Adrenal gland (tissue), 12 donors: Measurements from ENCODE around the gene UBXN11. TPM values are rescaled to one million over a fixed set of nuclear protein-coding genes. Genes with fewer than 3 reads are reported as not detected.
"Not testable (repeated sequence)": the region's sequence is repeated elsewhere in the genome, so short reads cannot be mapped to it uniquely, and the experiment has no call there.

ENCODE experiments used
- DNase-seq, 7 donors: peaks; one replicate each; pipeline ENCODE4 v3.0.0-alpha.2; 2019 to 2020
- H3K27ac ChIP-seq, 5 donors: fragments of 200-600 bp; sonication (generic) in 4 of 5; 1 replicate in 3 of 5; 2 replicates in 2 of 5; pipeline versions ENCODE4 v1.5.1 to v1.8.0; 2016 to 2020; ENCODE audit warnings: mild to moderate bottlenecking in 1 of 5
- H3K27me3 ChIP-seq: fragments of 200-600 bp; 2 replicates; pipeline ENCODE4 v1.8.0; 2021
- H3K36me3 ChIP-seq, 2 donors: fragments of 200-600 bp; replicated peaks in 1 of 2; 1 replicate in 1 of 2; 2 replicates in 1 of 2; pipeline versions ENCODE4 v1.5.1 to v1.8.0; 2018 to 2022
- H3K4me1 ChIP-seq, 2 donors: fragments of 200-600 bp; replicated peaks in 1 of 2; 1 replicate in 1 of 2; 2 replicates in 1 of 2; pipeline versions ENCODE4 v1.5.1 to v1.8.0; 2018 to 2021
- H3K4me3 ChIP-seq, 4 donors: fragments of 200-600 bp; sonication (generic) in 3 of 4; one replicate each; pipeline ENCODE4 v1.5.1; 2016 to 2018
- H3K9me3 ChIP-seq, 3 donors: fragments of 200-600 bp; sonication (generic) in 1 of 3; replicated peaks in 1 of 3; 1 replicate in 2 of 3; 2 replicates in 1 of 3; pipeline versions ENCODE4 v1.5.1 to v1.8.0; 2016 to 2021
- CTCF ChIP-seq, 6 experiments: fragments of 450-650 bp in 4 of 6; fragments of 200-600 bp in 2 of 6; sonication (generic) in 1 of 6; IDR thresholded peaks; 1 replicate in 5 of 6; 2 replicates in 1 of 6; pipeline versions ENCODE4 v1.5.1 to v1.8.0; 2016 to 2021; ENCODE audit warnings: antibody characterized with exemption in 6 of 6, mild to moderate bottlenecking in 2 of 6, moderate library complexity in 1 of 6
- POLR2A ChIP-seq, 2 donors: fragments of 450-650 bp; IDR thresholded peaks; one replicate each; pipeline ENCODE4 v1.6.1; 2017; ENCODE audit warnings: antibody characterized with exemption in 2 of 2, mild to moderate bottlenecking in 2 of 2, moderate library complexity in 1 of 2
- WGBS, 4 donors: extraction: QIAGEN DNeasy Blood & Tissue Kit in 2 of 4; methylation state at CpG; one replicate each; pipeline versions ENCODE4 v1.1.5 to v1.1.7; 2013 to 2017; 5-methylcytosine and 5-hydroxymethylcytosine counted together
- intact Hi-C, 2 donors: fragments of 100-400 bp; cut with DNase I; formaldehyde crosslinking; loops; one replicate each; pipeline versions ENCODE4 v1.14.1 to v1.15.0; 2022 to 2023
- polyA plus RNA-seq, 3 donors: library from polyadenylated mRNA; stranded (reverse); fragments of 200-250 nt in 2 of 3; fragments of 350-450 nt in 1 of 3; fragmentation: Illumina TruSeq in 1 of 3; extraction: RNeasy Lipid Tissue Mini Kit (QIAGEN cat#74804) in 1 of 3; gene quantifications; one replicate each; pipeline ENCODE4 v1.2.3, GENCODE V29; 2013 to 2014
- total RNA-seq, 9 donors: library from RNA; depleted of rRNA in 4 of 9; stranded (reverse); fragments of >200 nt in 4 of 9; fragments of 120-200 nt in 1 of 9; fragmentation: NEBNext Ultra II Directional in 1 of 9; extraction: Animal tissue kit (Norgen Biotek cat#: 25700) in 1 of 9; gene quantifications; one replicate each; pipeline versions ENCODE4 v1.1.0 to v1.2.4, GENCODE V29; 2013 to 2023
- donor health status: healthy with polysubstance abuse.
- donor health status: Bipolar disorder and iron deficiency.
- donor health status: DM: yes; HTN: yes; CAD: no.
- donor health status: DM: no; HTN: no; CAD: no.
- donor health status: DM: no; HTN: no; CAD: no.
- donor health status: DM: yes; HTN: yes; CAD: no.

The UBXN11 gene
- total and polyA plus RNA-seq, 12 donors = 5.3 to 154 (median 13.7) TPM

- TF ChIP-seq CTCF (IDR thresholded peaks at IDR 0.05) = no peak
- no peak for TF ChIP-seq POLR2A (IDR thresholded peaks at IDR 0.05)
- H3K27ac ChIP-seq = no peak overlapping the region
- intact Hi-C loops = no loop called here
- no peaks in the 10 kb centered on the region for H3K9me3 ChIP-seq
- no peaks in the 10 kb centered on the region for H3K36me3 ChIP-seq
- no peaks in the 10 kb centered on the region for H3K4me1 ChIP-seq
- no peaks in the 10 kb centered on the region for H3K27me3 ChIP-seq
- H3K4me3 ChIP-seq = no peak overlapping the region
- WGBS, 4 donors = 75 to 87% (median 81%) methylated on average over 2 of the region's 2 CpGs
- no peak for DNase-seq
Measured at GRCh38 chr1:26317146-26317545, 10.7 kb upstream of the UBXN11 start.

- Histone ChIP-seq H3K36me3 (no peaks in the 10 kb centered on the region), H3K9me3 (no peaks in the 10 kb centered on the region), H3K4me1 (no peaks in the 10 kb centered on the region), H3K4me3 (no peak overlapping the region), H3K27ac (no peak overlapping the region), H3K27me3 (no peaks in the 10 kb centered on the region)
- 76 to 92% (median 82%) methylated on average over 8 of the region's 8 CpGs for WGBS, 4 donors
- TF ChIP-seq POLR2A (IDR thresholded peaks at IDR 0.05) = no peak
- no peak for TF ChIP-seq CTCF (IDR thresholded peaks at IDR 0.05)
- DNase-seq = no peak
- intact Hi-C loops = no loop called here
Measured at GRCh38 chr1:26315874-26316850, 9.7 kb upstream of the UBXN11 start.

- 65 to 87% (median 74%) methylated on average over 5 of the region's 5 CpGs for WGBS, 4 donors
- DNase-seq = no peak
- Histone ChIP-seq H3K27ac (no peak overlapping the region), H3K36me3 (no peaks in the 10 kb centered on the region), H3K9me3 (no peaks in the 10 kb centered on the region), H3K27me3 (no peaks in the 10 kb centered on the region), H3K4me3 (no peak overlapping the region), H3K4me1 (no peaks in the 10 kb centered on the region)
- TF ChIP-seq POLR2A (IDR thresholded peaks at IDR 0.05) (no peak), CTCF (IDR thresholded peaks at IDR 0.05) (no peak)
- intact Hi-C loops = no loop called here
Measured at GRCh38 chr1:26314501-26314900, 8.1 kb upstream of the UBXN11 start.

GRCh38 chr1:26307966-26308899, 1.8 kb upstream of the UBXN11 start:
- H3K4me1 ChIP-seq, H3K27ac ChIP-seq, H3K9me3 ChIP-seq, DNase-seq, intact Hi-C loops, H3K4me3 ChIP-seq, H3K27me3 ChIP-seq, H3K36me3 ChIP-seq: not testable (repeated sequence)
- 79 to 81% (median 80%) methylated on average over 21 of the region's 21 CpGs for WGBS, 4 donors
